Naive thymus-derived CD4-positive, alpha-beta T cell (primary cell): ENCODE results near the gene PI4K2A. TPM values are rescaled to one million over a fixed set of nuclear protein-coding genes. Genes with fewer than 3 reads are reported as not detected.
A peak's percentile ranks its signal among the peaks of the same experiment; 100 is the strongest.
"Not testable (repeated sequence)": the region's sequence is repeated elsewhere in the genome, so short reads cannot be mapped to it uniquely, and the experiment has no call there.

Source experiments
- ATAC-seq: fragments of 150-1000 bp; cut with Tn5 transposase; 2 replicates; pipeline ENCODE4 v1.10.0; 2021; ENCODE audit warnings: mild to moderate bottlenecking, moderate library complexity
- CTCF ChIA-PET: fragments of 350-600 bp; sonication (Branson Sonifier 250); formaldehyde crosslinking; loops from one replicate; lab custom pipeline; 2021; ENCODE audit warnings: antibody characterized with exemption; lab: Charles Lee
- POLR2A ChIA-PET: fragments of 350-600 bp; sonication (Branson Sonifier 250); formaldehyde crosslinking; loops from one replicate; lab custom pipeline; 2021; ENCODE audit warnings: antibody characterized with exemption, inconsistent platforms; lab: Charles Lee
- DNase-seq, 9 donors: peaks; one replicate each; pipeline versions ENCODE4 v3.0.0 to v3.0.0-alpha.2; 2020 to 2022; ENCODE audit warnings: mixed read lengths in 1 of 9
- H3K27ac ChIP-seq: one replicate; pipeline ENCODE4 v1.7.0; 2013; ENCODE audit warnings: mild to moderate bottlenecking, low read depth, low read length, moderate library complexity
- H3K27me3 ChIP-seq, 2 donors: one replicate each; pipeline ENCODE4 v1.7.0; 2013; ENCODE audit warnings: low read length in 2 of 2, mild to moderate bottlenecking in 2 of 2, moderate library complexity in 2 of 2; ENCODE audit not compliant: control insufficient read depth in 2 of 2, insufficient read depth in 2 of 2
- H3K36me3 ChIP-seq, 3 experiments: 1 replicate in 2 of 3; 2 replicates in 1 of 3; pipeline ENCODE4 v1.7.0; 2013; ENCODE audit warnings: low read length in 3 of 3, mild to moderate bottlenecking in 3 of 3, moderate library complexity in 1 of 3; ENCODE audit not compliant: insufficient read depth in 3 of 3, control insufficient read depth in 2 of 3
- H3K4me1 ChIP-seq, 2 donors: one replicate each; pipeline ENCODE4 v1.7.0; 2013; ENCODE audit warnings: low read length in 2 of 2, mild to moderate bottlenecking in 2 of 2, moderate library complexity in 1 of 2; ENCODE audit not compliant: control insufficient read depth in 2 of 2, insufficient read depth in 2 of 2
- H3K4me3 ChIP-seq: 2 replicates; pipeline ENCODE4 v1.7.0; 2013; ENCODE audit warnings: mild to moderate bottlenecking, low read length
- H3K9me3 ChIP-seq, 3 experiments: 1 replicate in 2 of 3; 2 replicates in 1 of 3; pipeline ENCODE4 v1.7.0; 2013; ENCODE audit warnings: low read length in 3 of 3; ENCODE audit not compliant: control insufficient read depth in 2 of 3
- H3K27ac Mint-ChIP-seq, 9 donors: one replicate each; pipeline ENCODE4 v1.8.0; 2020 to 2022; ENCODE audit warnings: mixed read lengths in 9 of 9, mild to moderate bottlenecking in 8 of 9, moderate library complexity in 5 of 9, inconsistent platforms in 2 of 9
- H3K27me3 Mint-ChIP-seq, 5 donors: one replicate each; pipeline ENCODE4 v1.8.0; 2021 to 2022; ENCODE audit warnings: mixed read lengths in 5 of 5, mild to moderate bottlenecking in 1 of 5
- H3K36me3 Mint-ChIP-seq, 5 donors: one replicate each; pipeline ENCODE4 v1.8.0; 2020 to 2022; ENCODE audit warnings: mixed read lengths in 5 of 5, mild to moderate bottlenecking in 3 of 5, inconsistent platforms in 1 of 5
- H3K4me1 Mint-ChIP-seq, 7 donors: one replicate each; pipeline ENCODE4 v1.8.0; 2020 to 2022; ENCODE audit warnings: mixed read lengths in 7 of 7, mild to moderate bottlenecking in 3 of 7, inconsistent platforms in 1 of 7
- H3K4me3 Mint-ChIP-seq, 10 donors: one replicate each; pipeline ENCODE4 v1.8.0; 2020 to 2022; ENCODE audit warnings: mild to moderate bottlenecking in 10 of 10, mixed read lengths in 10 of 10, moderate library complexity in 6 of 10, inconsistent platforms in 2 of 10
- H3K9me3 Mint-ChIP-seq, 11 donors: one replicate each; pipeline ENCODE4 v1.8.0; 2020 to 2022; ENCODE audit warnings: mixed read lengths in 11 of 11, mild to moderate bottlenecking in 4 of 11, inconsistent platforms in 1 of 11, moderate library complexity in 1 of 11
- intact Hi-C, 2 donors: fragments of 100-400 bp; cut with micrococcal nuclease; formaldehyde crosslinking; loops; one replicate each; pipeline ENCODE4 v1.15.1; 2023
- polyA plus RNA-seq, 2 donors: library from polyadenylated mRNA; unstranded; fragments of 300-500 nt; fragmentation: Illumina TruSeq; gene quantifications; one replicate each; pipeline ENCODE4 v1.2.3, GENCODE V29; 2021
- total RNA-seq, 6 experiments: library from RNA in 5 of 6; stranded (reverse) in 5 of 6; gene quantifications; 1 replicate in 5 of 6; 2 replicates in 1 of 6; pipeline ENCODE4 v1.2.3 and lab custom pipeline; 2021 to 2026

The PI4K2A gene
- total and polyA plus RNA-seq, 7 experiments from 2014 or later: 5.5 to 33.8 (median 10.1) TPM

GRCh38 chr10:97687785-97688781 lies 47.6 kb downstream of the PI4K2A start:
- H3K9me3 Mint-ChIP-seq: peaks cover 0 to 1% (median 0%) of the 10 kb centered on the region in 11 donors
- DNase-seq: no peak
- peaks cover 0 to 6% (median 0%) of the 10 kb centered on the region in 5 donors for H3K27me3 Mint-ChIP-seq
- Histone ChIP-seq H3K9me3 (no peaks in the 10 kb centered on the region), H3K36me3 (no peaks in the 10 kb centered on the region), H3K4me1 (peaks cover 5 to 25% of the 10 kb centered on the region in 2 donors), H3K4me3 (peak overlapping the region; percentile 80), H3K27ac (peak overlapping the region; percentile 81), H3K27me3 (no peaks in the 10 kb centered on the region)
- POLR2A ChIA-PET: interaction anchor here (0.6 to 3.6 kb wide), 6 partner anchors 10 to 161 kb away, joined by 3 to 44 read pairs (median 6); partner anchors contain the start of genes GOLGA7B, MARVELD1 and ZFYVE27
- intact Hi-C loops: loop anchor here (1.0 to 5.0 kb wide), 14 partner anchors 12 to 446 kb away; partner anchors contain the start of genes GOLGA7B (in 2 of the 2), MMS19 (in 2 of the 2), PI4K2A (in 2 of the 2) and R3HCC1L (in 2 of the 2)
- peaks cover 9 to 30% (median 19%) of the 10 kb centered on the region in 7 donors for H3K4me1 Mint-ChIP-seq
- H3K27ac Mint-ChIP-seq: peak overlapping the region; percentile 28 to 96 (median 91)
- peak overlapping the region; percentile 85 to 90 (median 88) for H3K4me3 Mint-ChIP-seq
- no peak for ATAC-seq
- H3K36me3 Mint-ChIP-seq: no peaks in the 10 kb centered on the region
- CTCF ChIA-PET: interaction anchor here (0.6 to 5.1 kb wide), 9 partner anchors 9 to 134 kb away, joined by 4 to 19 read pairs (median 9); no protein-coding TSS in a partner anchor

- ATAC-seq (peak; percentile 17), DNase-seq (no peak)
- Mint-ChIP-seq H3K27me3 (peaks cover 0 to 11% (median 0%) of the 10 kb centered on the region in 5 donors), H3K36me3 (no peaks in the 10 kb centered on the region), H3K4me3 (no peak overlapping the region), H3K9me3 (peaks cover 0 to 1% (median 0%) of the 10 kb centered on the region in 11 donors), H3K4me1 (peaks cover 9 to 30% (median 19%) of the 10 kb centered on the region in 7 donors), H3K27ac (no peak overlapping the region)
- Histone ChIP-seq H3K36me3 (no peaks in the 10 kb centered on the region), H3K4me1 (peaks cover 5 to 25% of the 10 kb centered on the region in 2 donors), H3K4me3 (no peak overlapping the region), H3K27me3 (no peaks in the 10 kb centered on the region), H3K27ac (no peak overlapping the region), H3K9me3 (no peaks in the 10 kb centered on the region)
- ChIA-PET CTCF (interaction anchor here (5.1 kb wide), 1 partner anchor 43 kb away, joined by 19 read pairs; no protein-coding TSS in a partner anchor), POLR2A (no interaction called here)
- intact Hi-C loops: loop anchor here in 1 of 2 donors (5.0 kb wide), 2 partner anchors 158 to 443 kb away; partner anchors contain the start of genes GOLGA7B and R3HCC1L
These were observed 49.1 kb downstream of the PI4K2A start for GRCh38 chr10:97689559-97690020.

GRCh38 chr10:97690133-97690532 lies 49.7 kb downstream of the PI4K2A start:
- DNase-seq: no peak
- peaks cover 9 to 27% (median 15%) of the 10 kb centered on the region in 7 donors for H3K4me1 Mint-ChIP-seq
- Histone ChIP-seq H3K36me3 (no peaks in the 10 kb centered on the region), H3K9me3 (no peaks in the 10 kb centered on the region), H3K27me3 (no peaks in the 10 kb centered on the region), H3K4me1 (peaks cover 5 to 20% of the 10 kb centered on the region in 2 donors), H3K4me3 (no peak overlapping the region), H3K27ac (no peak overlapping the region)
- no peak overlapping the region for H3K4me3 Mint-ChIP-seq
- no peak overlapping the region for H3K27ac Mint-ChIP-seq
- CTCF ChIA-PET: interaction anchor here (5.1 kb wide), 1 partner anchor 42 kb away, joined by 19 read pairs; no protein-coding TSS in a partner anchor
- ATAC-seq: no peak
- H3K9me3 Mint-ChIP-seq: peaks cover 0 to 1% (median 0%) of the 10 kb centered on the region in 11 donors
- POLR2A ChIA-PET: no interaction called here
- peaks cover 0 to 12% (median 0%) of the 10 kb centered on the region in 5 donors for H3K27me3 Mint-ChIP-seq
- no peaks in the 10 kb centered on the region for H3K36me3 Mint-ChIP-seq
- intact Hi-C loops: no loop called here

GRCh38 chr10:97698072-97698655 lies 57.7 kb downstream of the PI4K2A start:
- H3K4me1 ChIP-seq, ATAC-seq, intact Hi-C loops, H3K27ac ChIP-seq, H3K4me1 Mint-ChIP-seq, H3K36me3 Mint-ChIP-seq, DNase-seq, H3K9me3 Mint-ChIP-seq, H3K4me3 ChIP-seq, H3K27ac Mint-ChIP-seq, H3K4me3 Mint-ChIP-seq, H3K9me3 ChIP-seq, H3K36me3 ChIP-seq, H3K27me3 ChIP-seq: not testable (repeated sequence)
- peaks cover 0 to 15% (median 4%) of the 10 kb centered on the region in 5 donors for H3K27me3 Mint-ChIP-seq
- ChIA-PET CTCF (interaction anchor here (1.1 to 2.0 kb wide), 2 partner anchors 10 to 11 kb away, joined by 3 to 5 read pairs; partner anchors contain the start of gene AVPI1), POLR2A (interaction anchor here (1.5 kb wide), 1 partner anchor 11 kb away, joined by 6 read pairs; the partner anchor contains the start of gene AVPI1)

GRCh38 chr10:97701438-97702069 lies 61.1 kb downstream of the PI4K2A start:
- CTCF ChIA-PET: interaction anchor here (0.6 to 3.6 kb wide), 21 partner anchors 8 to 374 kb away, joined by 3 to 37 read pairs (median 5); partner anchors contain the start of genes AVPI1 and ZFYVE27
- DNase-seq (peak in 8 of 9 donors; percentile 35 to 66 (median 56)), ATAC-seq (peak; percentile 97)
- H3K36me3 Mint-ChIP-seq: no peaks in the 10 kb centered on the region
- Histone ChIP-seq H3K27ac (no peak overlapping the region), H3K36me3 (no peaks in the 10 kb centered on the region), H3K27me3 (no peaks in the 10 kb centered on the region), H3K4me3 (no peak overlapping the region), H3K4me1 (no peaks in the 10 kb centered on the region), H3K9me3 (no peaks in the 10 kb centered on the region)
- H3K4me1 Mint-ChIP-seq: peaks cover 0 to 6% (median 0%) of the 10 kb centered on the region in 7 donors
- H3K9me3 Mint-ChIP-seq: peaks cover 0 to 2% (median 0%) of the 10 kb centered on the region in 11 donors
- peaks cover 0 to 19% (median 6%) of the 10 kb centered on the region in 5 donors for H3K27me3 Mint-ChIP-seq
- H3K4me3 Mint-ChIP-seq: no peak overlapping the region
- POLR2A ChIA-PET: interaction anchor here (0.9 to 1.6 kb wide), 4 partner anchors 15 to 35 kb away, joined by 3 to 5 read pairs (median 4); partner anchors contain the start of genes AVPI1 and ZFYVE27
- no peak overlapping the region for H3K27ac Mint-ChIP-seq
- intact Hi-C loops: loop anchor here (1.0 to 10.0 kb wide), 8 partner anchors 13 to 344 kb away; partner anchors contain the start of gene AVPI1 (in 2 of the 2)
